ENCODE measurements around the gene ZNF516.
A peak's percentile ranks its signal among the peaks of the same experiment; 100 is the strongest.

ZNF516 gene

GRCh38 chr18:76356666-76357065 lies 138.4 kb downstream of the ZNF516 start:
- no peak overlapping the region for H3K27ac ChIP-seq (ENCODE audit: extremely low read depth, low read depth, low read length)
- no peaks in the 10 kb centered on the region for H3K9me3 ChIP-seq (ENCODE audit: control insufficient read depth, insufficient read depth, low read depth, low read length)
- ChIA-PET CTCF (interaction anchor here (0.6 kb wide), 1 partner anchor 423 kb away, joined by 3 read pairs; no protein-coding TSS in a partner anchor), POLR2A (no interaction called here)
- no peak overlapping the region for H3K4me3 ChIP-seq (ENCODE audit: low read depth, low read length)
- TF ChIP-seq REPIN1 (tag by site-specific recombination; IDR thresholded peaks at IDR 0.05; ENCODE audit: low read depth) (no peak), ZNF274 (IDR thresholded peaks at IDR 0.05; ENCODE audit: low read length) (no peak), ZNF274 (tag by site-specific recombination; IDR thresholded peaks at IDR 0.05; ENCODE audit: borderline replicate concordance) (no peak), ZNF423 (tag by site-specific recombination; IDR thresholded peaks at IDR 0.05) (no peak), BCL11B (tag by site-specific recombination; IDR thresholded peaks at IDR 0.05; ENCODE audit: low read depth) (no peak), ZNF302 (tag by site-specific recombination; IDR thresholded peaks at IDR 0.05; ENCODE audit: low read depth) (no peak), ZNF426 (tag by site-specific recombination; IDR thresholded peaks at IDR 0.05) (no peak)
- TF ChIP-seq, protein P1, sequence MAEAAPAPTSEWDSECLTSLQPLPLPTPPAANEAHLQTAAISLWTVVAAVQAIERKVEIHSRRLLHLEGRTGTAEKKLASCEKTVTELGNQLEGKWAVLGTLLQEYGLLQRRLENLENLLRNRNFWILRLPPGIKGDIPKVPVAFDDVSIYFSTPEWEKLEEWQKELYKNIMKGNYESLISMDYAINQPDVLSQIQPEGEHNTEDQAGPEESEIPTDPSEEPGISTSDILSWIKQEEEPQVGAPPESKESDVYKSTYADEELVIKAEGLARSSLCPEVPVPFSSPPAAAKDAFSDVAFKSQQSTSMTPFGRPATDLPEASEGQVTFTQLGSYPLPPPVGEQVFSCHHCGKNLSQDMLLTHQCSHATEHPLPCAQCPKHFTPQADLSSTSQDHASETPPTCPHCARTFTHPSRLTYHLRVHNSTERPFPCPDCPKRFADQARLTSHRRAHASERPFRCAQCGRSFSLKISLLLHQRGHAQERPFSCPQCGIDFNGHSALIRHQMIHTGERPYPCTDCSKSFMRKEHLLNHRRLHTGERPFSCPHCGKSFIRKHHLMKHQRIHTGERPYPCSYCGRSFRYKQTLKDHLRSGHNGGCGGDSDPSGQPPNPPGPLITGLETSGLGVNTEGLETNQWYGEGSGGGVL (tag by site-specific recombination; IDR thresholded peaks at IDR 0.05) = no peak
- H3K4me1 ChIP-seq (ENCODE audit: control insufficient read depth, insufficient read depth, low read length) = 0 out of 2 replicates have a peak, but pooled peaks cover 2% of the 10 kb centered on the region
- H3K36me3 ChIP-seq (ENCODE audit: control insufficient read depth in 2 of 2, insufficient read depth in 1 of 2, low read length in 2 of 2) = peaks cover 0 to 21% of the 10 kb centered on the region in 2 experiments; a peak in 1 of 3 replicates

DNA sequence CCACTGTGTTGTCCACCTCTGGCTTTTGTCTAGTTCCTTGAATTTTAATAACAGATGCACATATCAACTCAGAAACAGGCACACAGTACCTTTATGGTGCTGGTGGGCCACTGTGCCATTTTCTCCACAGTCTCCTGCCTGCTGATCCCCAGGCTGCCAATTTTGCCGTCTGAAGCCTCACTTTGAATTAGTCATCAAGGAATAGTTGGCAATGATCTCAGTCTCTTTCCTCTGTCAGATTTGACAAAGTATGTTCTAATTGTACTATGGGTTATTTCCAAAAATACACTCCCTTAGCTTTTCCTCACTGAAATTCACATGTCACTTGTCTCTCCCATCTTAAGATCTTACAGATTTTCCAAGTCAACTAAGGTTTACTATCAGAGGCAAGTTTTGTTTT lies 140.7 kb downstream of the ZNF516 start:
- no peaks in the 10 kb centered on the region for H3K9me3 ChIP-seq (ENCODE audit: control insufficient read depth, insufficient read depth, low read depth, low read length)
- H3K4me3 ChIP-seq (ENCODE audit: low read depth, low read length) = no peak overlapping the region
- H3K36me3 ChIP-seq (ENCODE audit: control insufficient read depth in 2 of 2, insufficient read depth in 1 of 2, low read length in 2 of 2) = peaks cover 0 to 7% of the 10 kb centered on the region in 2 experiments; a peak in 1 of 3 replicates
- 0 out of 2 replicates have a peak, but pooled peaks cover 2% of the 10 kb centered on the region for H3K4me1 ChIP-seq (ENCODE audit: control insufficient read depth, insufficient read depth, low read length)
- ChIA-PET POLR2A (interaction anchor here (0.6 kb wide), 1 partner anchor 995 kb away, joined by 7 read pairs; no protein-coding TSS in a partner anchor), CTCF (interaction anchor here (0.6 kb wide), 2 partner anchors 10 to 471 kb away, joined by 3 read pairs; no protein-coding TSS in a partner anchor)
- no peak overlapping the region for H3K27ac ChIP-seq (ENCODE audit: extremely low read depth, low read depth, low read length)
- TF ChIP-seq ZBTB6 (tag by site-specific recombination; IDR thresholded peaks at IDR 0.05) = no peak
- TF ChIP-seq ZNF549 (tag by site-specific recombination; IDR thresholded peaks at IDR 0.05) = no peak
- no peak for TF ChIP-seq ZNF350 (tag by site-specific recombination; IDR thresholded peaks at IDR 0.05)
- TF ChIP-seq TRIM28 (IDR thresholded peaks at IDR 0.05; ENCODE audit: borderline replicate concordance, low read length) = no peak
- no peak for TF ChIP-seq ZNF23 (tag by site-specific recombination; IDR thresholded peaks at IDR 0.05; ENCODE audit: borderline replicate concordance)

GRCh38 chr18:76353500-76353899 lies 141.5 kb downstream of the ZNF516 start:
- peaks cover 0 to 2% of the 10 kb centered on the region in 2 experiments; a peak in 1 of 3 replicates for H3K36me3 ChIP-seq (ENCODE audit: control insufficient read depth in 2 of 2, insufficient read depth in 1 of 2, low read length in 2 of 2)
- ChIA-PET CTCF (interaction anchor here (0.7 kb wide), 1 partner anchor 662 kb away, joined by 3 read pairs; no protein-coding TSS in a partner anchor), POLR2A (no interaction called here)
- TF ChIP-seq ZNF776 (tag by site-specific recombination; IDR thresholded peaks at IDR 0.05; ENCODE audit: borderline replicate concordance) (0 out of 2 replicates have a peak, but pooled peaks have one; percentile 40), ZNF274 (IDR thresholded peaks at IDR 0.05; ENCODE audit: low read length) (no peak), ZNF274 (tag by site-specific recombination; IDR thresholded peaks at IDR 0.05; ENCODE audit: borderline replicate concordance) (no peak), SETDB1 (IDR thresholded peaks at IDR 0.05; ENCODE audit: insufficient read length, low read length) (peak; percentile 50)
- H3K4me3 ChIP-seq (ENCODE audit: low read depth, low read length) = no peak overlapping the region
- 0 out of 2 replicates have a peak, but pooled peaks cover 2% of the 10 kb centered on the region for H3K4me1 ChIP-seq (ENCODE audit: control insufficient read depth, insufficient read depth, low read length)
- H3K9me3 ChIP-seq (ENCODE audit: control insufficient read depth, insufficient read depth, low read depth, low read length) = no peaks in the 10 kb centered on the region
- H3K27ac ChIP-seq (ENCODE audit: extremely low read depth, low read depth, low read length) = no peak overlapping the region

Data from HEK293 (cell line).